Muscle layer of duodenum (tissue), 2 donors: ENCODE results near the gene SMIM28.

Experiments used
- H3K27ac ChIP-seq: one replicate; pipeline ENCODE4 v1.7.0; 2013; ENCODE audit warnings: mild to moderate bottlenecking, low read length
- H3K27me3 ChIP-seq: one replicate; pipeline ENCODE4 v1.7.0; 2013; ENCODE audit warnings: low read depth, mild to moderate bottlenecking, control low read depth, low read length
- H3K36me3 ChIP-seq, 2 donors: one replicate each; pipeline ENCODE4 v1.7.0; 2013; ENCODE audit warnings: low read length in 2 of 2, control low read depth in 1 of 2, mild to moderate bottlenecking in 1 of 2; ENCODE audit not compliant: insufficient read depth in 2 of 2, control insufficient read depth in 1 of 2
- H3K4me1 ChIP-seq, 2 donors: one replicate each; pipeline ENCODE4 v1.7.0; 2013; ENCODE audit warnings: low read length in 2 of 2, mild to moderate bottlenecking in 2 of 2, control low read depth in 1 of 2, moderate library complexity in 1 of 2; ENCODE audit not compliant: insufficient read depth in 2 of 2, control insufficient read depth in 1 of 2
- H3K4me3 ChIP-seq, 2 donors: one replicate each; pipeline ENCODE4 v1.7.0; 2013; ENCODE audit warnings: low read length in 2 of 2, low read depth in 1 of 2, mild to moderate bottlenecking in 1 of 2
- H3K9me3 ChIP-seq, 2 donors: one replicate each; pipeline ENCODE4 v1.7.0; 2013; ENCODE audit warnings: low read length in 2 of 2, control low read depth in 1 of 2, mild to moderate bottlenecking in 1 of 2; ENCODE audit not compliant: control insufficient read depth in 1 of 2
- donor health status: healthy.

SMIM28 gene

DNA sequence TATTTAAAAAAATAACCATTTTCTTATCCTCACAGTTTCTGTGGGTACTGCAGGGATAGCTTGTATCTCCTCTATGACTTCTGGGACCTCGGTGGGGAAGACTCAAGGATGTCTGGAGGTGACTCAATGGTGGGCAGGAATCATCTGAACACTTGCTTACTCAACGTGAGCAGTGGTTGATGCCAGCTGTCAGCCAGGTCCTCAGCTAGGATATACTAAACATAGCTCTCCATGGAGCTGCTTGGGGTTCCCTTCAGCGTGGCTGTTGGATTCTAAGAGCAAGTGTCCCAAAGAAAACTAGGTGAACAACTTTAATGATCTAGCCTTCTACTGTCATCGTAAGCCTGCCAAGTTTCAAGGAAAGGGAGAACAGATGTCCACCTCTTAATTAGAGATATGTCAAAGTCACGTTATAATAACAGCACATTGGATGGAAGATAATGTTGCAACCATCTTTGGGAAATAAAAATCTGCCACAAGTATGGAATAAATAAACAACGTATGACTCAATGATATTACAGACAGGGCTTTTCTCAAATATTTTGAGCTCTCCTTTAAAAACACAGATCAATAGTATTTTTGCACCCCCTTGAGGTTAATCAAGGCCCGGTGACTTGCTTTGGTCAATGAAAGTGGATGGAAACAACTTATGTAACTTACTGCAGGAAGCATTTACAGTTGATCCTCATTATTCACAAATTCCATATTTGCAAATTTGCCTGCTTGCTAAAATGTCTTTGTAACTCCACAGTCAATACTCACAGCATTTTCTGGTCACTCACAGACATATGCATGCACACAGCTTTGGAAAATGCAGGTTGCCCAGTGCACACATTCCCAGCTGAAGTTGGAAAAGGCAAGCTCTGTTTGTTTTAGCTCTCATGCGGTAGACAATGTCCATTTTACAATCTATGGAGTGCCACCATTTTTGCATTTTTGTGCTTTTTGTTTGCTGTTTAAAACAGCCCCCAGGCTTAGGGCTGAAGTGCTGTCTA is 19.7 kb downstream of the SMIM28 start:
- no peak overlapping the region for H3K4me3 ChIP-seq
- no peaks in the 10 kb centered on the region for H3K9me3 ChIP-seq
- H3K27me3 ChIP-seq: no peaks in the 10 kb centered on the region
- H3K27ac ChIP-seq: no peak overlapping the region
- H3K4me1 ChIP-seq: no peaks in the 10 kb centered on the region
- H3K36me3 ChIP-seq: no peaks in the 10 kb centered on the region

DNA sequence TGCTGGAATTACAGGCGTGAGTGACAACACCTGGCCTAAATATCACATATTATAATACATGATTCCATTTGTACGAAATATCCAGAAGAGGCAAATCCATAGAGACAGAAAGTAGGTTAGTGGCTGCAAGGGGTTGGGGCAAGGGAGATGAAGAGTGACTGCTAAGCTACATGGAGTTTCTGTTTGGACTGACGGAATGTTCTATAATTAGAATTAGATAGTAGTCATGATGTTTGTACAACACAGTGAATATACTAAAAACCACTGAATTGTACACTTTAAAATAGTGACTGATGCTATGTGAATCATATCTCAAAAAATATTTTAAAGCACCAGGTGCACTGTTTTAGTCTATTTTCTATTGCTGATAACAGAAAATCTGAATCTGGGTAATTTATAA is 22.6 kb downstream of the SMIM28 start:
- no peaks in the 10 kb centered on the region for H3K27me3 ChIP-seq
- H3K27ac ChIP-seq: no peak overlapping the region
- H3K4me3 ChIP-seq: no peak overlapping the region
- H3K4me1 ChIP-seq: peaks cover 0 to 4% of the 10 kb centered on the region in 2 donors
- H3K36me3 ChIP-seq: no peaks in the 10 kb centered on the region
- no peaks in the 10 kb centered on the region for H3K9me3 ChIP-seq

DNA sequence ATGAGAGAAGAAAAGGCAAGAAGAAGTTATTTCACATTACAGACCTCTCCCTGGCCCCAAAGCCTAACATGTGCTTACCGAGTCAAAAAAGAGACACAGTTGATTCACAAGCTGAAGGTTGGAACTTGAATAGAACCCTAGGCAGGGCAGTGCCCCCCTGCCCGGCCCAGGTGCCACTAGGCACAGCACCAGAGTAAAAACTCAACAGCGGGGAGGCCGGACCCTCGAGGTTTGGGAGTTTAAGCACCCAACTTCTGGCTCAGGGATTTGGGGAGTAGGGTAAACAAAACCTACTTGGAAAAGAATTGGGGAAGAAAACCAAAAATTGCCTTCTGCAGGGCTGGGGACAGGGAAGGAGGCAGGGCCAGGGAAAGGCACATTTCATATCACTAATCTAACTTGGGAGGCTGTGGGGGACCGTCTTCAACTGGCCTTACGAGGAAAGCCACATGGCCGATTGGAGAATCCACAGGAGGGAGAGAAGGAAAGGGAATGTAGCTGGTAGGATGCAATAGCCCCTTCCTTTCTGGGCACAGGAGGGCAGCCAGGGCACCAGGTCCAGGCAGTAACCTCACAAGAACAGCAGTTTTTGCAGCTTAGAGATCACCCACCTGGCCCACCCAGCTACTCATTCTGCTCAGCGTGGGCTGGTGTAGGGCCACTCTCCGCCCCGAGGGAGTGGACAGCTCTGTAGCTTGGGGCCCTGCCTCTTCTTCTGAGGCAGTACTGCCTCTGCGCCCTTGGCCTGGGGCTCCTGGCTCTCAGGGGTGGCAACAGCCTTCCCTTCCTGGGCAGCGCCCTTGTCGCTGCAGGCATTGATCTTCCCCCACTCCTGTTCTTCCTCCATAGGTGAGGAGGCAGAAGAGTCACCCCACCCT is 24.5 kb downstream of the SMIM28 start:
- Histone ChIP-seq H3K4me3 (no peak overlapping the region), H3K27ac (no peak overlapping the region), H3K9me3 (no peaks in the 10 kb centered on the region), H3K36me3 (peaks cover 8 to 16% of the 10 kb centered on the region in 2 donors), H3K4me1 (peaks cover 0 to 6% of the 10 kb centered on the region in 2 donors), H3K27me3 (no peaks in the 10 kb centered on the region)

DNA sequence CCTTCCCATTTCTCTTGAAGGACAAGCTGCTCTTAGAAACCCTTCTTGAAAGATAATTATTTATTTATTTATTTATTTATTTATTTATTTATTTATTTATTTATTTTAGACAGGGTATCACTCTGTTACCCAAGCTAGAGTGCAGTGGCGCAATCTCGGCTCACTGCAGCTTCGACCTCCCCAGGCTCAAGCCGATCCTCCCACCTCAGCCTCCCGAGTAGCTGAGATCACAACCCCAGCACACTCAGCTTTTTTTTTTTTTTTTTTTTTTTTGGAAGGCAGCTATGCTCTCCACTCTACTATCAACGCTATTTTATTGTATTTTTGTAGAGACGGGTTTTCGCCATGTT is 25.1 kb downstream of the SMIM28 start:
- H3K36me3 ChIP-seq: peaks cover 13 to 22% of the 10 kb centered on the region in 2 donors
- peaks cover 0 to 6% of the 10 kb centered on the region in 2 donors for H3K4me1 ChIP-seq
- H3K27ac ChIP-seq: no peak overlapping the region

DNA sequence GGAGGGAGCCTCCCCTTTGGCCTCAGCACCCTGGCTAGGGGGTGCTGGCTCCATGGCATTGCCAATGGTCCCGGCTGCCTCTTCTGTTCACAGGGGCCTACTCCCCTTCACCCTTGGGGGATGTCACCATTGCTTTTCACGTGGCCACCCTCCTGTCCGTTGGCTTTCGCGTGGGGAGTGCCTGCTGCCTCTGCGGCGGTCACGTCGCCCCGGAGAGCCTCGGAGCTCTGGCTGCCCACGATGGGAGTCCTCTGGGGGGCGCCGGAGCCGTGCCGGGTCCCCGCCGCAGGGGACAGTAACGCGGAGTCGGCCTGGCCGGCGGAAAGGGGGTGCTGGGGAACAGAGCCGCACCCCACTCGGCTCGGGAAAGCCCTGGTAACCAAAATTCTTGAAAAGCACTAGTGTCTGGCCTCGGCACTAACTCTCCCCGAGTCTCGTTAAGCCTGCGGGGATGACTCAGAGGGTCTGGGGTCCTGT is 25.7 kb downstream of the SMIM28 start:
- H3K4me1 ChIP-seq: peaks cover 0 to 6% of the 10 kb centered on the region in 2 donors
- H3K36me3 ChIP-seq: peaks cover 16 to 28% of the 10 kb centered on the region in 2 donors
- no peaks in the 10 kb centered on the region for H3K27me3 ChIP-seq
- H3K4me3 ChIP-seq: peak overlapping the region; percentile 84 to 90
- no peaks in the 10 kb centered on the region for H3K9me3 ChIP-seq
- H3K27ac ChIP-seq: peak overlapping the region; percentile 90

More for the DNA sequence above, 25.1 kb downstream of the SMIM28 start:
- no peaks in the 10 kb centered on the region for H3K27me3 ChIP-seq
- H3K4me3 ChIP-seq: peak overlapping the region; percentile 84 to 90
- H3K9me3 ChIP-seq: no peaks in the 10 kb centered on the region

DNA sequence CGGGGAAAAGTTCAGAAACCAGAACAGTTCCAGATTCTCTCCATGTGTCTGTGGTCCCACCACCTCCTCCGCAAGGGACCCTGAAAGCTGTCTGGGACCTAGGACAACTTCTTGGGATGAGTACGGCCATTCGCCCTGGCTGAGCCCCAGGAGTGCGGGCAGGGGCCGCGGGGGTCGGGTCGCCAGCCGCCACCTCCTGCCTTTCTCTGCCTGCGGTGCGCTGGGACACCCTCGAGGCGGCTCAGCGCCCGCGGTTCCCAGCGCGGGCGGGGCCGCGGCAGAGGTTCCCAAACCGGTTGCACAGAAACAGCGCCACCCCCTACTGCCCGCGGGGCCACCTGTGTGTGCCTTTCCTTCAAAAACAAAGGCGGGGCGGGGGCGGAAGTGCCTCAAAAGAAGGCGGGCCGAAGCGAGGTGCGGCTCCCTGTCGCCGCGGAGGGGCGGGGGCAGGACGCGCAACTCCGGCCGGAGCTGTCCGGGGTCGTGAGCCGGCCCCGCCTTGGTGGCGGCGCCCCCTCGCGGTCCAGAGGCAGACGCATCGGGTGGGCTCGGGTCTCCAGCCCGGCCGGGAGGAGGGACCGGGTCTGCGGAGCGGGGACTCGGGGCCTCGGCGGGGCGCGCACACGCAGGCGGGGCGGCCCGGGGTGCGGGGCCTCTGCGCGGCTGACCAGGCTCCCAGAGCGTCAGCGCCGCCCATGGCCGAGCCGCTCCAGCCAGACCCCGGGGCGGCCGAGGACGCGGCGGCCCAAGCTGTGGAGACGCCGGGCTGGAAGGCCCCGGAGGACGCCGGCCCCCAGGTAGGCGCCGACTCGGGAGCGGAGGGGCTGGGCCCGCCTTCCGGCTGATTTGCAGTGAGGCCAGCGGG is 26.3 kb downstream of the SMIM28 start, which contains the start of gene HEBP2:
Gene HEBP2 (plus strand): TSS at position 423 of the 865 bp plus-strand sequence. CDS start 273 bp downstream, at position 696.
- Histone ChIP-seq H3K27me3 (no peaks in the 10 kb centered on the region), H3K9me3 (no peaks in the 10 kb centered on the region), H3K4me1 (peaks cover 0 to 6% of the 10 kb centered on the region in 2 donors), H3K4me3 (peak within 1 kb of the TSS; percentile 84 to 90), H3K36me3 (peaks cover 22 to 34% of the 10 kb centered on the region in 2 donors), H3K27ac (peak within 1 kb of the TSS; percentile 90)

DNA sequence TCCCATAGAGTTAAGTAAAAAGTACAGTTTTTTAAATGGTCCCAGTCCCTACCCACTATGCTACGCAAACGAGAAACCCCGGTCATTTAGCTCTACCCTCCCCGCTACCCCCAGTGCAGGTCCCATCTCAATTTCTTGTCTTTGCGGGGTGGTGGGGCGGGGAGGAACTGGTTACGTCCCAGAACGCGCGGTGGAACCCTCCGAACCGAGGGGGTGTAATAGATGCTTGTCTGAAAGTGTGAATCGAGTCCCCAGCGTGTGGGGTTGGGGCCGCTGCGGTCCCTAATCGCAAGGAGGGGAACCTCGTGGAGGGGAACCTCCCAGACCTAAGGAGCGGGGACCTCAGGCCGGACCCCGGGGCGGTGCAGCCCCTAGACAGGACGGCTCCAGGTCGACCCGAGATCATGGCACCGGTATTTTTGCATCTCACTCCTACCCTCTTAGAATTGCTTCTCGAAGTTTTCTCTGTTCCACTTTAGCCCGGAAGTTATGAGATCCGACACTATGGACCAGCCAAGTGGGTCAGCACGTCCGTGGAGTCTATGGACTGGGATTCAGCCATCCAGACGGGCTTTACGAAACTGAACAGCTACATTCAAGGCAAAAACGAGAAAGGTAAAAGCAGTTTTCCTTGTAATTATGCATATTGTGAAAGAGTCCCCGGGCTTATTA is 27.1 kb downstream of the SMIM28 start:
- H3K4me3 ChIP-seq: peak overlapping the region; percentile 84 to 90
- no peaks in the 10 kb centered on the region for H3K9me3 ChIP-seq
- H3K36me3 ChIP-seq: peaks cover 27 to 40% of the 10 kb centered on the region in 2 donors
- H3K4me1 ChIP-seq: peaks cover 0 to 6% of the 10 kb centered on the region in 2 donors
- H3K27ac ChIP-seq: peak overlapping the region; percentile 83
- H3K27me3 ChIP-seq: no peaks in the 10 kb centered on the region

DNA sequence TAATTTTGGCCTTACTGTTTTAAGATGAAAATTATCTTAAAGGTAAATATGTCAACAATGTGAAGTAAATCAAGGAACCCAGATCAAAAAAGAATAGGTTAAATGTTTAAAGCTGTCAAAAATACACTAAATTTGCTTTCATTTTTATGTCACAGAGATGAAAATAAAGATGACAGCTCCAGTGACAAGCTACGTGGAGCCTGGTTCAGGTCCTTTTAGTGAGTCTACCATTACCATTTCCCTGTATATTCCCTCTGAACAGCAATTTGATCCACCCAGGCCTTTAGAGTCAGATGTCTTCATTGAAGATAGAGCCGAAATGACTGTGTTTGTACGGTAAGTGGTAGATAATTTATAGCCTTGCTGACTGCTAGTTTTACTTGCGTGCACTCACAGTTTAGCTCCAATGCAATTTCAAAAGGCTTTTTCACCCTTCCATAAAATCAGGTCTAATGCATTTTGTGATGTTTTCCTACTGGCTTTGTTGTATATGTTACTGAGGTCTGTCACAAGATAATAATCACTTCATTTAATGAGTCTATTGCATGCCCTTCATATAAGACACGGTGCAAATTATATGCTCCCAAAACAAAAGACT is 28.2 kb downstream of the SMIM28 start:
- no peaks in the 10 kb centered on the region for H3K9me3 ChIP-seq
- peak overlapping the region; percentile 6 for H3K27ac ChIP-seq
- H3K36me3 ChIP-seq: peaks cover 33 to 49% of the 10 kb centered on the region in 2 donors
- peak overlapping the region in 1 of 2 donors; percentile 84 for H3K4me3 ChIP-seq
- H3K4me1 ChIP-seq: peaks cover 0 to 6% of the 10 kb centered on the region in 2 donors
- no peaks in the 10 kb centered on the region for H3K27me3 ChIP-seq

DNA sequence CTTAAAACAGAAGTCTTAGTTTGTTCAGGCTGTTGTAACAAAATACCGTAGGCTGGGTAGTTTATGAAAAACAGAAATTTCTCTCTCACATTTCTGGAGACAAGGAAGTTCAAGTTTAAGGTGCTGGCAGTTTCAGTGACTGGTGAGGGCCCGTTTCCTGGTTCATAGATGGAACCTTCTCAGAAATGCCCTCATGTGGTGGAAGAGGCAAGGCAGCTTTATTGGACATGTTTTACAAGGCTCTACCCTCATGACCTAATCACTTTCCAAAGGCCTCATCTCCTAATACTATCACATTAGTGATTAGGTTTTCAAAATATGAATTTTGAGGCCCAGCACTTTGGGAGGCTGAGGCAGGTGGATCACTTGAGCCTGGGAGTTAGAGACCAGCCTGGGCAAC is 28.7 kb downstream of the SMIM28 start:
- peaks cover 35 to 51% of the 10 kb centered on the region in 2 donors for H3K36me3 ChIP-seq
- no peak overlapping the region for H3K4me3 ChIP-seq
- peaks cover 0 to 6% of the 10 kb centered on the region in 2 donors for H3K4me1 ChIP-seq
- peak overlapping the region; percentile 6 for H3K27ac ChIP-seq
- H3K27me3 ChIP-seq: no peaks in the 10 kb centered on the region
- H3K9me3 ChIP-seq: no peaks in the 10 kb centered on the region
